Muscle of leg (tissue), 11 donors: ENCODE results near the gene UCHL1. TPM values are rescaled to one million over a fixed set of nuclear protein-coding genes. Genes with fewer than 3 reads are reported as not detected.
"Not testable (repeated sequence)": the region's sequence is repeated elsewhere in the genome, so short reads cannot be mapped to it uniquely, and the experiment has no call there.

Experiments
- DNase-seq: peaks from one replicate; pipeline ENCODE4 v3.0.0; 2013
- H3K27ac ChIP-seq: one replicate; pipeline ENCODE4 v1.5.1; 2013; ENCODE audit warnings: mild to moderate bottlenecking, low read length, control low read depth
- H3K27me3 ChIP-seq: one replicate; pipeline ENCODE4 v1.6.1; 2013; ENCODE audit warnings: low read length; ENCODE audit not compliant: control insufficient read depth, insufficient read depth
- H3K36me3 ChIP-seq: one replicate; pipeline ENCODE4 v1.6.1; 2013; ENCODE audit warnings: low read length; ENCODE audit not compliant: control insufficient read depth, insufficient read depth
- H3K4me1 ChIP-seq: one replicate; pipeline ENCODE4 v1.6.1; 2013; ENCODE audit warnings: low read length; ENCODE audit not compliant: control insufficient read depth, insufficient read depth
- H3K4me3 ChIP-seq: one replicate; pipeline ENCODE4 v1.5.1; 2013; ENCODE audit warnings: low read length, control low read depth
- H3K9me3 ChIP-seq: replicated peaks from 2 replicates; pipeline ENCODE4 v1.6.1; 2013; ENCODE audit warnings: low read depth, low read length; ENCODE audit not compliant: control insufficient read depth
- WGBS: methylation state at CpG from one replicate; pipeline ENCODE4 v1.1.5; 2013; ENCODE audit warnings: missing lambda C conversion rate; ENCODE audit not compliant: insufficient coverage; 5-methylcytosine and 5-hydroxymethylcytosine counted together
- polyA plus RNA-seq, 8 donors: library from polyadenylated mRNA; unstranded; fragments of 120-200 nt; gene quantifications; one replicate each; pipeline versions ENCODE4 v1.2.1 to v1.2.3, GENCODE V29; 2013; ENCODE audit warnings: inconsistent platforms in 1 of 8, low replicate concordance in 1 of 8; ENCODE audit not compliant: insufficient read length in 8 of 8, insufficient read depth in 1 of 8
- total RNA-seq: library from RNA; stranded (reverse); fragments of 120-200 nt; gene quantifications from one replicate; pipeline ENCODE4 v1.2.4, GENCODE V29; 2013

UCHL1 gene
- total and polyA plus RNA-seq, 9 donors = 15.6 to 28.6 (median 22.7) TPM

GRCh38 chr4:41260116-41260733 lies 3.5 kb downstream of the UCHL1 start:
- WGBS = 88% methylated on average over 9 of the region's 9 CpGs
- H3K9me3 ChIP-seq = no peaks in the 10 kb centered on the region
- no peak overlapping the region for H3K4me3 ChIP-seq
- H3K27ac ChIP-seq = no peak overlapping the region
- H3K27me3 ChIP-seq = peaks cover 19% of the 10 kb centered on the region
- DNase-seq = no peak
- no peaks in the 10 kb centered on the region for H3K36me3 ChIP-seq
- H3K4me1 ChIP-seq = peaks cover 10% of the 10 kb centered on the region

GRCh38 chr4:41262198-41262597 lies 5.5 kb downstream of the UCHL1 start:
- H3K36me3 ChIP-seq = no peaks in the 10 kb centered on the region
- no peak for DNase-seq
- 100% methylated on average over 2 of the region's 6 CpGs for WGBS
- H3K4me3 ChIP-seq = no peak overlapping the region
- no peak overlapping the region for H3K27ac ChIP-seq
- H3K9me3 ChIP-seq = no peaks in the 10 kb centered on the region
- peaks cover 7% of the 10 kb centered on the region for H3K27me3 ChIP-seq
- H3K4me1 ChIP-seq = peaks cover 5% of the 10 kb centered on the region

DNA sequence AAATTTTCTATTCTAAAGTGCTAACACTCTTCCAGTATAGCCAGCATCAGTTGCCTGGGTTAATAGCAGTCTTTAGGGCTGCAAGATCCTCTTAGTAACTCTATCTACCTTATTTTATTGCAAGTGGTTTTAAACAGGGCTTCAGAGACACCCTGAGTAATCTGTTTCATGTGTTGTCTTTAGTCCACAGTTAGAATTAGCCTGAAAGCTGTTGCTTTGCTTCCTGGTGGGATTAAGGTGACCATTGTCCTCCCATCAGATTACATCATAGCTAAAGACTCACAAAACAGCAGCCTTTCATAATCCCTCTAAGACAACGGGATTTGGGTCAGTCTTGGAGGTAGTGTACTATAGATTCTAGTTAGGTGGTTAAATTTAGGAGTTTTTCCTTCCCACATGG lies 7.5 kb downstream of the UCHL1 start:
- Histone ChIP-seq H3K4me1 (no peaks in the 10 kb centered on the region), H3K9me3 (no peaks in the 10 kb centered on the region), H3K36me3 (no peaks in the 10 kb centered on the region), H3K27ac (no peak overlapping the region), H3K4me3 (no peak overlapping the region), H3K27me3 (no peaks in the 10 kb centered on the region)
- no CpG with 5 or more reads among the region's 1 CpG for WGBS
- DNase-seq = no peak

GRCh38 chr4:41267997-41268396 lies 11.3 kb downstream of the UCHL1 start:
- H3K27ac ChIP-seq = no peak overlapping the region

DNA sequence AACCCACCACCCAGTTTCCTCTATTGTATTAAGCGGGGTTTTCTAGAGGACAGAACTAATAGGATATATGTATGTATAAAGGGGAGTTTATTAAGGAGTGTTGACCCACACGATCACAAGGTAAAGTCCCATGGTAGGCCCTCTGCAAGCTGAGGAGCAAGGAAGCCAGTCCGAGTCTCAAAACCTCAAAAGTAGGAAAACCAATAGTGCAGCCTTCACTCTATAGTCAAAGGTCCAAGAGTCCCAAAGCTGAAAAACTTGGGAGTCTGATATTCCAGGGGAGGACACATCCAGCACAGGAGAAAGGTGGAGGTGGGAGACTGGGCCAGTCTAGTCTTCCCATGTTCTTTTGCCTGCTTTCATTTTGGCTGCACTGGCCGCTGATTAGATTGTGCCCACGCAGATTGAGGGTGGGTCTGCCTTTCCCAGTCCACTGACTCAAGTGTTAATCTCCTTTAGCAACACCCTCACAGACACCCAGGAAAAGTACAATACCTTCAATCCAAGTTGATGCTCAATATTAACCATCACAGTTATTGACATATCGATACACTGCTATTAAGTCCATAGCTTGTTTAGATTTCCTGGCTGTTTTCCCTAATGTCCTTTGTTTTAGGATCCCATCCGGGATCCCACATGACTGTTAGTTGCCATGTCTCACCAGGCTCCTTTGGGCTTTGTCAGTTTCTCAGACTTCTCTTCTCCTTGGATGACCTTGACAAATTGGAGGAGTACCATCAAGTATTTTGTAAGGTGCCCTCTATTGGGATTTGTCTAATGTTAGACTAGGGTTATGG lies 12.2 kb downstream of the UCHL1 start:
- Histone ChIP-seq H3K27me3 (no peaks in the 10 kb centered on the region), H3K36me3 (no peaks in the 10 kb centered on the region), H3K9me3 (no peaks in the 10 kb centered on the region), H3K4me3 (no peak overlapping the region), H3K27ac (no peak overlapping the region), H3K4me1 (no peaks in the 10 kb centered on the region)
- DNase-seq = no peak
- WGBS = 100% methylated on average over 2 of the region's 7 CpGs

More at GRCh38 chr4:41267997-41268396, 11.3 kb downstream of the UCHL1 start:
- H3K9me3 ChIP-seq = no peaks in the 10 kb centered on the region
- 20% methylated on average over 2 of the region's 7 CpGs for WGBS
- peak; percentile 71 for DNase-seq
- H3K4me1 ChIP-seq = no peaks in the 10 kb centered on the region
- no peak overlapping the region for H3K4me3 ChIP-seq
- H3K36me3 ChIP-seq = no peaks in the 10 kb centered on the region
- no peaks in the 10 kb centered on the region for H3K27me3 ChIP-seq

DNA sequence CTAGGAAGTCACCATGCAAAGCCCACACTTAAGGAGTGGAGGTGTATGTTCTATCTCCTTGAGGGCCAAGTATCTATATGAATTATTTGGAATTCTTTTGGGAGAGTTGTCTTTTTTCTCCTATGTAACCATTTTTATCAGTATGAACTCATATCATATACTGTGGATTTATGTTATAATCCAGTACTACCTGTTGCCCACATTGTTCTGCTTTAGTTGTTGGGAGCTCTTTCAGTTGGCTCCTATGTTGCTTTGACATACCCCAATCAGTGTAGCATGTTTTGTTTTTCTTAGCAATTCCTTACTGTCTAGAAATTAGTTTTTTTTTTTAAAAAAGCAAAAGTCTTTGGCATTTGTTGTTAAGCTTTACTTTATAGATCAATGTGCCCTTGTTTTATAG lies 13.0 kb downstream of the UCHL1 start:
- H3K4me1 ChIP-seq = no peaks in the 10 kb centered on the region

GRCh38 chr4:41275931-41276330 lies 19.2 kb downstream of the UCHL1 start:
- not testable (repeated sequence) for H3K4me1 ChIP-seq, H3K4me3 ChIP-seq, H3K36me3 ChIP-seq, H3K27ac ChIP-seq, DNase-seq, H3K27me3 ChIP-seq, H3K9me3 ChIP-seq
- WGBS = 97% methylated on average over 6 of the region's 13 CpGs

More for the DNA sequence above, 13.0 kb downstream of the UCHL1 start:
- no peak for DNase-seq
- Histone ChIP-seq H3K36me3 (no peaks in the 10 kb centered on the region), H3K27ac (no peak overlapping the region), H3K9me3 (no peaks in the 10 kb centered on the region), H3K4me3 (no peak overlapping the region), H3K27me3 (no peaks in the 10 kb centered on the region)

- Histone ChIP-seq H3K4me1 (peaks cover 1% of the 10 kb centered on the region), H3K27me3 (no peaks in the 10 kb centered on the region), H3K27ac (no peak overlapping the region), H3K4me3 (no peak overlapping the region), H3K36me3 (no peaks in the 10 kb centered on the region), H3K9me3 (no peaks in the 10 kb centered on the region)
- 100% methylated on average over 3 of the region's 8 CpGs for WGBS
- DNase-seq = no peak
These were observed 23.3 kb downstream of the UCHL1 start for GRCh38 chr4:41280010-41280409.

DNA sequence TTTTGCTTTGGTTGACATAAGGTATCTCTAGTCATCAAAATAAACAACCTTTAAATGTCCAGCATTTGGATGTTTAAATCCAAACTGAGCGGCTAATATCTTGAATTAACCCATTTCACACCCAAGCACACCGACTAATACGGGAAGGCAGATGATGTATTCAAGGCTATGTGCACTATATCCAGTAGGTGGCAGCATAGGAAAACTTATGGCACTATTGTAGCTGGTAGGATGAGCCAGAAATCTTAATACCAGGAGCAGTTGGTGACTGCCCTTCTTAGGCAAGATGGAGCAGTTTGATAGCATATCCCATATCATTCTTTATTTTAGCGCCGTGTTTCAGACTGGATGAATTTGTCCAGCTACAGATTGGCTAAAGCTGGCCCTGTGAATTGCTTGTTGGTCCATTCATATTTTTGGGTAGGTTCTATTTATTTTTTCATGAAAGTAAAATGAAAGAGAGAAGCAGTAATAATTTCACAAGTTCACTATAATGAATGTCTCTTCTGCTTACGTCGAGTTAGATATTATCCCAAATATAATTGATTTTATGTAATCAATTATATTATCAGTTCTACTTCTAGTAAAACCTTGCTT lies 24.4 kb downstream of the UCHL1 start:
- no peaks in the 10 kb centered on the region for H3K27me3 ChIP-seq
- no peaks in the 10 kb centered on the region for H3K36me3 ChIP-seq
- H3K4me3 ChIP-seq = no peak overlapping the region
- peak; percentile 87 for DNase-seq
- H3K4me1 ChIP-seq = peaks cover 4% of the 10 kb centered on the region
- no peaks in the 10 kb centered on the region for H3K9me3 ChIP-seq
- no peak overlapping the region for H3K27ac ChIP-seq
- no CpG with 5 or more reads among the region's 7 CpGs for WGBS

GRCh38 chr4:41282366-41282765 lies 25.6 kb downstream of the UCHL1 start:
- no CpG with 5 or more reads among the region's 1 CpG for WGBS
- H3K4me1 ChIP-seq = peaks cover 5% of the 10 kb centered on the region
- no peaks in the 10 kb centered on the region for H3K27me3 ChIP-seq
- DNase-seq = no peak
- no peaks in the 10 kb centered on the region for H3K36me3 ChIP-seq
- H3K9me3 ChIP-seq = no peaks in the 10 kb centered on the region
- H3K27ac ChIP-seq = no peak overlapping the region
- no peak overlapping the region for H3K4me3 ChIP-seq
